Sciatic nerve (tissue), 2 donors: ENCODE results near the gene S100A12. TPM values are rescaled to one million over a fixed set of nuclear protein-coding genes. Genes with fewer than 3 reads are reported as not detected.
A peak's percentile ranks its signal among the peaks of the same experiment; 100 is the strongest.
"Not testable (repeated sequence)": the region's sequence is repeated elsewhere in the genome, so short reads cannot be mapped to it uniquely, and the experiment has no call there.

ENCODE experiments used
- ATAC-seq: fragments of 200-7000 bp; cut with Tn5 transposase; one replicate; pipeline ENCODE4 v1.9.1; 2020; ENCODE audit warnings: mild to moderate bottlenecking, moderate library complexity
- DNase-seq: peaks from one replicate; pipeline ENCODE4 v3.0.0-alpha.2; 2020; ENCODE audit warnings: low spot score
- intact Hi-C: fragments of 100-400 bp; cut with DNase I; formaldehyde crosslinking; loops from one replicate; pipeline ENCODE4 v1.14.2; 2022
- total RNA-seq: library from RNA; stranded (reverse); fragmentation: NEBNext Ultra II Directional; extraction: Animal tissue kit (Norgen Biotek cat#: 25700); gene quantifications from one replicate; pipeline ENCODE4 v1.2.1, GENCODE V29; 2021
- donor health status: DM: no; HTN: no; CAD: no.
- donor health status: DM: no; HTN: no; CAD: no.

S100A12 gene
- total RNA-seq, result 15.3 TPM

DNA sequence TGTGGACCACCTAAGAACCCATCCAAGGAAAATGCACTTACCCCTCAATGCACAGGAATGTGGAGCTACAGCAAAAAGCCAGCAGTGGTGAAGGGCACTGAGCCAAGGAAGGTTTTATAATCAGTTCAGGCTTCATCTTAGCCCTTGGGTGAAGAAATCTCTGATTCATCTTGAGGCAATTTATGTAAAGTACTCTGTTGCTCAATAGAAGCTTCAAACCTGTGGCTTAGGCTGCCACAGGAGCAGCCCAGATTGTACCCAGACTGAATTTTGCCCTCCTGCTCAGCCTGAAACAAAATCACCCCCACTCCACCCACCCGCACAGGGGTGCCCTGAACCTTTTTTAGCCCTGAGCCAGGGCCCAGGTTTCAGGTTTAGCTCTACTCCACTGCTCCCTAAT, at the start of gene S100A12:
Gene S100A12, minus strand, starts transcription at position 111 of the 400 bp plus-strand sequence. CDS start 1,029 bp downstream, outside the sequence.
- no peak for DNase-seq
- no peak for ATAC-seq
- intact Hi-C loops, result no loop called here

DNA sequence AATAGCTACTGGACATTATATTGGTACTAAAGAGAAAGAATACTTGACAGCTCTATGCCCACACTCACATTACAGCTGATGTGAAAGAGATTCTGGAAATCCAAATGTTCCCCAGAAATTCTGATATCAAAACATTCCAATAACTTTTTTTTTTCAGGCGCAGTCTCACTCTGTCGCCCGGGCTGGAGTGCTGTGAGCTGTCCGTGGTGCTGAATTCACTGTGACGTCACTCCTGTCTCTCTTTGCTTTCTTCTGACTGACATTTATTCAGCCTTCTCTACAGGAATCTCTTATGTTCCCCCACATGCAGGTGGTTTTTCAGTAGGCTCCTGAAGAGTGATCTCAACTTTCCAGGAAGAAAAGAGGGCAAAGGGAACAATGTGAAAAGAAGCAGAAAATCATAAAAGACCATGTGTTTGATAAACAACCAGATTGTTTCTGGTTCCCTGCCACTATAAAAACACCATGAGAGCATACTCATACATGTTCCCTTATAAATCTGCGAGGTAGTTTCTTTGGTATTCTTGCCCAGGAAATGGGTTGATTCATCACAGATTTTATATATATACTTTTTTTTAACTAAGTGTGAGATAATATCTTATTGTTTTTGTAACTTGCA, 47.1 kb upstream of the S100A12 start:
- DNase-seq (peak; percentile 81), ATAC-seq (peak; percentile 50)
- intact Hi-C loops, result no loop called here

DNA sequence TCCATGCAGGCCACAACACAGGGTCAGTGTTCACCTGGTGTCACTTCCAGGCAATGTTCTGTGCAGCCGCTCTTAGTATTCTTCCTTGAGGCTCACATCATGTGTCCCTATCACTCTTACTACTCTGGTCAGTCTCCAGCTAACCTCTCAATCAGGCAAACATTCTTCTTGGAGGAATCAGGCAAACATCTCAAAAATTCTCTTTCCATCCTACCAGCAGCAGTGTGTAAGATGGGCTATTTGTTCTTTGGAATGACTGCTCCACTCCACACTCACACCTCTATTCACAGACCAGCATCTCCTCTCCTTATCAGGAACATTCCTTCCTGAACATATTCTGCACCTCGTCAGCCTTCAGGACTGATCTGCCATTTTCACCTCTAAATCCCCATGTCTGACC, 44.9 kb upstream of the S100A12 start:
- intact Hi-C loops, result no loop called here
- DNase-seq, result no peak
- no peak for ATAC-seq

DNA sequence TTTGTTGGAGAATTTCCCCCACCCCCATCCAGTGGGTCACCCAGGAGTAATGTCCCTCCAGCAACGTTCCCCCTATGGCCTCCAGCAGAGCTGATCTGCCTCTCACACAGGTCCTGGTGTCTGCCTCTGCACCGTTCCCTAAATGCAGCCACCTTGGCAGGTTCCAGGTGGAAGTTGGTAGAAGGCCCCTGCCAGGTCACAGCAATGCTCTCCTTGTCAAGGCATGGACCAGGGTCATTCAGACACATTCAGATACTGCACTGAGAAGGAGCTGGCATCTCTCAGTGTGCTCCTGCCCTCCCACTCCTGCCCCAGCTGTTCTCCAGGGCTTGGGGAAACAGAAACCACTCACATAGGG, 44.0 kb upstream of the S100A12 start:
- DNase-seq, result peak; percentile 8
- intact Hi-C loops, ATAC-seq: not testable (repeated sequence)

DNA sequence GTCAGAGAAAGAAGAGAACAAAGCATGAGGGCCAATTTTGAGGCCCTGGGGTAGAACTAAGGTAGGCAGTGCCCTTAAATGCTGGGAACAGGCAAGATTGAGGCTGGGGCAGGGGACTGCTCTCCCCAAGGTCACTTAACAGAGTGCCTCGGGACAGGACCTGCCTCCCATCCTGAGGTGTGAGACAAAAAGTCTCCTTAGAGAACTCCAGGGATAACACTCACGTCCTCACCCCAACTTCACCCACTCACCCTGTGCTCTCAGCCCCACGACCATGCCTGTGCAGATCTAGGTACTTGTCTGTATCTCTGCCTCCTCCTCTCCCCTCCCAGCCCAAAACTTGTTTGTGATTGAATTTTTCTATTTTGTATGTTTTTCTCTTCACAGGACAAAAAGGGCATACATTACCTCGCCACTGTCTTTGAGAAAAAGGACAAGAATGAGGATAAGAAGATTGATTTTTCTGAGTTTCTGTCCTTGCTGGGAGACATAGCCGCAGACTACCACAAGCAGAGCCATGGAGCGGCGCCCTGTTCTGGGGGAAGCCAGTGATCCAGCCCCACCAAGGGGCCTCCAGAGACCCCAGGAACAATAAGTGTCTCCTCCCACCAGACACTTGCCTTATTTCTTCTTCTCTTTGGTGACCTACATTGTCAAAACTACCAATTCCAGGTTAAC, 43.5 kb upstream of the S100A12 start:
- ATAC-seq, intact Hi-C loops: not testable (repeated sequence)
- DNase-seq, result peak; percentile 9

DNA sequence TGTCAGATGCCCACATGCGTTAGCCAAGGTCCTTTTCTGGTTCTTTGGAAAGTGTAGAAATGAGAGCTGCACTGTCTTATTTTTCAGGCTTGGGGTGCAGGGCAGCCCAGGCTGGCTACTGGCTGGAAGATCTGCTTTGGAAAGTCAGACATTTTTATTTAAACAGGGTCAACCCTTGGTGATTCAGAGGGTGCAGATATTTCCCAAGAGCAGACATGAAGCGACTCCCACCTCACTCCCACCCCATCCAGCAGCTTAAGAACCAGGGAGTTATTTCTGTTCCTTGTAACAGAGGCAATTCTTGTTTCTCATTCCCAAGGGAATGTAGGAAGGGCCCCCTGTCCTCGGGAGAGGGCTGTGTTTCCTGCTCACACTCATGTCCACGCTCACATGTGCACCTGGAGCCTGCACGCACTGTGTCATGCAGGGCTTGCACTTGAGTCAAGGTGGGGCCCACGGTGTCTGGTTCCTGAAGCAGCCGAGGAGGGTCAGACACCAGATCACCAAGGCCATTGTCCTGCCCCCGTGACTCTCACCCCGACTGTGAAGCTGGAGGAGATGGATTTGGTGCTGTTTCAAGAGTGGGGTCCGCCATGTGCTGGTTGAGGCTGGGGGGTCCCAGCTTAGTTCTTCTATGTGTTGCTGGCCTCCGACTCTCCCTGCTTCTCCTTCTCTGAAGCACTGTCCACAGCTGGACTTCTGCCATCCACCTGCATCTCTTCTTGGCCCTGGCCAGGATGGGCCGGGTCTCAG, 41.9 kb upstream of the S100A12 start:
- ATAC-seq, result no peak
- intact Hi-C loops, result no loop called here
- DNase-seq, result no peak

DNA sequence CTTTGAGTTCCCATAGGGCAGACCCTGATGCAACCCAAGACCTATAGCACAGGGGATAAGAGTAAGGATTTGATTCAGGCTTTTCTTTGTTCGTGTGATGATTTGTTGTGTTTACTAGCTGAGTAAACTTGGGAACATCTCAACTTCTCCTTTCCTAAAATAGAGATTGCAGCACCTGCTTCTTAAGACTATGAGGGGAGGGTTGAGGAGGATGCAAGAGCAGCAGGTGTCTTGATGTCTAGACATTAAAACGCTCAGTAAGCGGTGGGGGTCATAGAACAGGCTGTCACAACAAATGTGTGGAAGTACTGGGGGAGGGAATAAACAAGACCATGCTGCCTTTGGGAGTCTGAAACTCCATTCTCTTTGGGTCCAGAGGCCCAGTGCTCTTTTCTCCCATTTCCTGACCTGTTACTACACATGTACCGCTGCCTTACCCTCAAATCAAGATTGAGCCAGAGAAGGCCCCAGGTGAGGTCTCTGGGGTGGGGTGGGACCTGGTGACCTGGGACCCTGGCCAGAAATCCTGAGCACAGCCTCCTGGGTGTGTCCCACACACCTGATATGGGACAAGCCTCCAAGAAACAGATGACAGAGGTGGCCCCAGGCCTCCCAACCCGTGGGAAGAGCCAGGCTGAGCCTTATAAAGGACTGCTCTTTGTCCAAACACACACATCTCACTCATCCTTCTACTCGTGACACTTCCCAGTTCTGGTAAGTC, 40.6 kb upstream of the S100A12 start, which contains the start of gene S100A7A:
Gene S100A7A, plus strand, starts transcription at position 671 of the 721 bp plus-strand sequence. CDS start 1,563 bp downstream, outside the sequence.
- DNase-seq (no peak), ATAC-seq (no peak)
- intact Hi-C loops, result no loop called here

DNA sequence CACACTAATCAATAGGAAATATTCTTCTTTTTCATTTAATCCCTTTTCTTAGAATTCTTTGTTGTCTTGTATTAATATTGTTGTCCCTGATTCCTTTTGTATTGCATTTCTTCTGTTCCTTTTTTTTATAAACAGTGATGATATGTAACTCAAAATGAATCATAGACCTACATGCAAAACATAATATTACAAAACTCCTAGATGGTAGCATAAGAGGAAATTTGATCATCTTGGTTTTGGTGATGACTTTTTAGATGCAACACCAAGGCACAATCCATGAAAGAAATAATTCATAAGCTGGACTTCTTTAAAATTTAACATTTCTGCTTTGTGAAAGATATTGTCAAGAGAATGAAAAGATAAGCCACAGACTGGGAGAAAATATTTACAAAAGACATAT, 38.5 kb upstream of the S100A12 start:
- intact Hi-C loops, DNase-seq, ATAC-seq: not testable (repeated sequence)

DNA sequence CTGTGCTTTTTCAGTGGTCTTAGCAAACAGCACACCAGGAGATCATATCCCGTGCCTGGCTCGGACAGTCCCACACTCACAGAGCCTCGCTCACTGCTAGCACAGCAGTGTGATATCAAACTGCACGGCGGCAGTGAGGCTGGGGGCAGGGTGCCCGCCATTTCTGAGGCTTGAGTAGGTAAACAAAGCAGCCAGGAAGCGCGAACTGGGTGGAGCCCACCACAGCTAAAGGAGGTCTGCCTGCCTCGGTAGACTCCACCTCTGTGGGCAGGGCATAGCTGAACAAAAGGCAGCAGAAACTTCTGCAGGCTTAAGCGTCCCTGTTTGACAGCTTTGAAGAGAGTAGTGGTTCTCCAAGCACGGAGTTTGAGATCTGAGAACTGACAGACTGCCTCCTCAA, 31.9 kb upstream of the S100A12 start:
- intact Hi-C loops, DNase-seq, ATAC-seq: not testable (repeated sequence)

DNA sequence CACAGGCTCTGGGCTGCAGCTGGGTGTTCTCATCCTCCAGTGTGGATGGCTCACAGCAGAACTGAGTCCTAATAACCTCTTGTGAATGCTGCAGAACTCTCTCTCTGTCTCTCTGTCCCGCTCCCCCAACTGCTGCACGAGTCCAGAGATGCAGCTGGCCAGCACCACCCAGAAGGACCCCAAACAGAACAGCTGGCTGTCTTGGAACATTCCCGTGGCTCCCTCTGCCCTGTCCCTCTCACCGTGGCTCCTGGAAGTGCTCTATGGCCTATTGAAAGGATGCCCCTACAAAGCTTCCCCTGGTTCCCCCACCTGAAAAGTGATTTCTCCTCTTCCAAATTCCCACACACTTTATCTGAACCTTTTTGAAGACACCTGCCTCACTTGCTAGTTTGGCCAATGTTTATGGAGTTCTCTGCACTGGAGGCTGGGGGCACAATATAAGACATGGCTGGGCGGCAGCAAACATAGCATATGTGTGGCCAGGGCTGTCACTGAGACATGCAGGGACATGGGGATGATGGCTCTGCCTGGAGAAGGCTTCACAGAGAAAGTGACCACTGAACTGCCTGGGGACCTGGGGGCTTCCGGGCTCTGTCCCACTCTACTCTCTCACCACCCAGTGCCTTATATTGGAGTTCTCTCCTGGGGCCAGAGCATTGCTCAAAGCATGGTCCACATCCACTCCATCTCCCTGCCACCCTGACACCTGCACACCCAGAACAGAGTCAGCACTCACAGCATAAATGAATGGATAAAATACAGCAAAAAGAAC, 30.6 kb upstream of the S100A12 start:
- DNase-seq, ATAC-seq, intact Hi-C loops: not testable (repeated sequence)

DNA sequence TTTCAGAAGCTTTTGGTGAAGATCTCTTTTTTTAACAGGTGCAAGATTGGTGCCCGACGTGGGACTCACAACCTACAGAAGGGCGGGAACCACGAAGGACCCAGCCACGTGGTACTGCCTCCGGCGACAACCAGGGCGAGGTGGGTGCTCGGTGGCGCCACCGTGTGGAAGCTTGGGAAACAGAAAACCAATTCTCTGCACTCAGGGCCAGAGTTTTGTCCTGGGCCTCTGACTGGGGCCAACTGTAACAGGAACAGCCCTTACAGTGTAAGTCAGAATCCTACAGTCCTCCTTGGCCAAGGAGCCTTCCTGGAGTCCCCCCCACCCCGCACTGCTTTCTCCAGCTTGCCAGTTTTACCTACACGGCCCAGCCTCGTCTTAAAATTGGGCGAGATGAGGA, 29.3 kb upstream of the S100A12 start:
- no peak for DNase-seq
- no peak for ATAC-seq
- intact Hi-C loops, result no loop called here

DNA sequence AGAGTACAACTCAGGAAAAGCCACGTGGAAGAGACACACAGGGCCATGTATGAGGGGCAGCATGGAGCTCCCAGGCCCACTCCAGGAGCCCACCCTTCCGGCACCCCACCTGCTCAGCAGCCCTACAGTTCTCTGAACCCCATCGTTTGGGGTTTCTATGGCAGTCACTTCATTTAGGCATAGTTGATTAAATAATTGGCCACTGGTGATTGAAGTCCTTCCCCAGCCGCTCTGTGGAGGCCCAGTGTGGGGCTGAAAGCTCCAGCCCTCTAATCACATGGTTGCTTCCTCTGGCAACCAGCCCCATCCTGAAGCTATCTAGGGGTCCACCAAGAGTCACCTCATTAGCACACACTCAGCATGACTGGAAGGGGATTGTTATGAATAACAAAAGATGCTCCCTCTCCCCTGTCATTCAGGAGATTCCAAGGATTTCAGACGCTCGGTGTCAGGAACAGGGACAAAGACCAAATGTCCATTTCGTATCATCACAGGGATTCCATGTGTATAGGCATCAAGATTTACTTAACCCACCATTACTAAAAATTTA, 28.7 kb upstream of the S100A12 start:
- ATAC-seq (no peak), DNase-seq (no peak)
- intact Hi-C loops, result no loop called here

DNA sequence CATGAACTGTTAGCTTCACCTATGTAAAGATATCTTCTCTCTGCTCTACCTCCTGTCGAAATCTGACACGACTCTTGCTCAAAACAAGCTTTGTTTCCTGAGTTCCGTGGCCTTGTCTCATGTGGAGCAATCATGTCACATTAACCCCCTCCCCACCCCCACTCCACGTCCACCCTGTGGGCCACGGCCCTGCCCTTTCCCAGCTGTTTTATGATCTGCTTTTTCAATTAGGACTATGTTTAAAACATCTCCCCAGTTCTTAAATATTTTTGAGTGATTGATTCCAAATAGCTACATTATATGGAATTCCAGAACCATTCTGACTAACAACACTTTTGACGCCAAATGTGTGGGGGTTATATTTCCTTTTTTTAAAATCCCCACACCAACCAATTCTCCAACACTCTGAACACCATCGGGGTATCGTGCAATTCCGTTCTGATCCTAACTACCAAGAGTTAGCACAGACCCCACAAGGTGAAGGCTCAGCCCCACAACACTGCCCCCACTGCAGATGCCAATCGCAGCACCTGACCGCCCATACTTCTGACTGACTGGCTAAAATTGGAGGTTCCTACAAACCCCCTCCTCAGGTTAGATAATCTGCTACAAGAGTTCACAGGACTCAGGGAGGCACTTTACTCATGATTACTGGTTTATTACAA, 28.1 kb upstream of the S100A12 start:
- ATAC-seq, result no peak
- intact Hi-C loops, result no loop called here
- no peak for DNase-seq

DNA sequence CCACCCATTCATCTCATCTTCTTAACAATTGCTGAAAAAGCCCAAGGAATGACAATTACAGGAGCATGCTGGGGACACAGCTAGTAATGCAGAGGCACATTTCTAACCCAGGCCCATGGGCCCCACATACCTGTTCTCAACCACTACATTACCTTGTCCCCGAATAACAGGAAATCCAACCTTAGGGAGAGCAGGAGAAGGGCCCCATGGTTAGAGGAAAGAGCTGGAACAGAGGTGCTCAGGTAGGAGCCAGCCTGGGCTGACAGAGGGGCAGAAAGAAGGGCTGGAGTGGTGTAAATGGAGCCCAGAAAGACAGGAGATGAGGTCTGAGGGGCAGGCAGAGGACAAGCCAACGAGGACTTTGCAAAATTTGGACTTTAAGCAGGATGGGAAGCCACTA, 26.8 kb upstream of the S100A12 start:
- no peak for ATAC-seq
- no peak for DNase-seq

DNA sequence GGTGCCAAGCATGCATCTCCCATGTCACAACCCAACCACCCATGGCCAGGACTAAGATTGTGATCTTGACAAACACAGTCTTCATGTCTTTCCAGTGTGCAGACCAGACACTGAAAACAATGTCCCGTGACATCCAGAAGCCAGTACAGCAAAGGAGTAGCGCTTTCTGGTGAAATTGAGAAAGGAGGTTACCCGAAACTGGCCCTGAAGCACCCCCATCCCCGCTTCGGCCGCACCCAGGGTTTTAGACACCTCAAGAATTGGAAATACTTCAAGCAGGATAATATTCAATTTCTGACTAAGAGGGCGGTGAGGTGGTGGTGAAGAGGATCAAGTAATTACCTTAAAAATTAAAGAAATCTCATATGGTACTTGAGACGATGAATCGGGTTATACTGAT, 26.0 kb upstream of the S100A12 start:
- ATAC-seq (no peak), DNase-seq (no peak)
- intact Hi-C loops, result no loop called here

More for the DNA sequence above, 26.8 kb upstream of the S100A12 start:
- intact Hi-C loops, result no loop called here

DNA sequence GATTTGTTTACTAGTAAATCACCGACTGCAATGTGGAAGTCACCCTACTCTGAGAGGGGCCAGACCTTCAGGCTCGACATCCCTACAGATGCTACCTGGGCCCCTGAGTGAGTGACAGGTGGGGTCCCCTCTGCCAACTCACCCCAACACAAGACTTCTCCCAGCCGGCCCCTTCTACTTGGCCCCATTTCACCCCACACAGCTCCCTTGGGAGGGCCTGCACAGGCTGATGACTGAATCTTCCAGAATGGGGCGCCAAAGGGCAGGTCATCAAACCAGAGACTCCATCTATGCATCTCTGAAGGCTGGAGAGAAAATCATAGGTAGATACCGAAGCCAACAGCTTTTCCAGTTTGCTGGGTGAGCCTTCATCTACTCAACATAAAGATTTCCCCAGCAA, 24.8 kb upstream of the S100A12 start:
- no peak for DNase-seq
- ATAC-seq, result no peak
- intact Hi-C loops, result no loop called here

DNA sequence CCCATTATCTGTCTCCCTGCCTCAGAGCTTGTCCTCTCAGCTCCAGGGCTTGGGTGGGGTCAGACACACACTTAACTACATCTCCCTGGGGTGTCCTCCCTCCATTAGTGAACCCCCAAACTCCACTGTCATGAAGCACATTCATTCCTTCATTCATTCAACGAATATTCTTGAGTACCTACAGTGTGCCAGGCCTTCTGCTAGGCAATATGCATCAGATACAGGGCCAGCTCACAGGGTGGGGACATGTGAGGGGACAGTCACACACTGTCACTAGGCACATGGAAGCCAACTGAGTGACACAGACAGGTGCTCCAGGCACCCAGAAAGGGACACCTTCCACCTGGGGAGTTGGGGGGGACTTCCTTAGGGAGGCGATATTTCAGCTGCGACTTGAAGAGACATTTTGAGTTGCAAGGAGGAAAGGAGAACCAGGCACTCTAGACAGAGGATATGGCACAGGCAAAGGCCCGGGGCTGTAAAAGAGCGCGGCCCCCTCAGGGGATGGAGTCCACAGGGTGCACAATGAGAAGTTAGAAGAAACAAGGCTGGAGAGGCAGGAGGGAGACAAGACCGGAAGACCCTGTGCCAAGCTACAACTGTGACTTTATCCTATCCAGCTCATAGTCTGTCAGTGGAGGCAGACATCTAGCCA, 24.1 kb upstream of the S100A12 start:
- no peak for DNase-seq
- intact Hi-C loops, result no loop called here
- ATAC-seq, result no peak
